HuH-7 (cell line): Measurements from ENCODE around the gene PIM1.

ENCODE experiments used
- DNase-seq: peaks from one replicate; pipeline ENCODE4 v3.0.0; 2011; ENCODE audit warnings: low spot score

Gene PIM1

GRCh38 chr6:37137201-37138090 lies 32.5 kb upstream of the PIM1 start:
- DNase-seq, result no peak

GRCh38 chr6:37138856-37139229 lies 31.1 kb upstream of the PIM1 start:
- no peak for DNase-seq

- DNase-seq, result no peak
These were observed 30.6 kb upstream of the PIM1 start for GRCh38 chr6:37139230-37139962.

GRCh38 chr6:37140145-37140544 lies 29.8 kb upstream of the PIM1 start:
- no peak for DNase-seq

- no peak for DNase-seq
These were observed 28.5 kb upstream of the PIM1 start for GRCh38 chr6:37141281-37142049.

GRCh38 chr6:37142050-37142614 lies 27.8 kb upstream of the PIM1 start:
- no peak for DNase-seq

GRCh38 chr6:37143585-37143984 lies 26.4 kb upstream of the PIM1 start:
- no peak for DNase-seq

GRCh38 chr6:37145443-37145842 lies 24.5 kb upstream of the PIM1 start:
- no peak for DNase-seq

- no peak for DNase-seq
These were observed 23.2 kb upstream of the PIM1 start for GRCh38 chr6:37146735-37147157.

GRCh38 chr6:37149745-37150144 lies 20.2 kb upstream of the PIM1 start:
- no peak for DNase-seq

- no peak for DNase-seq
These were observed 19.6 kb upstream of the PIM1 start for GRCh38 chr6:37150314-37150713.

GRCh38 chr6:37155394-37156312 lies 14.3 kb upstream of the PIM1 start:
- no peak for DNase-seq

GRCh38 chr6:37158508-37158907 lies 11.4 kb upstream of the PIM1 start:
- DNase-seq, result no peak

- no peak for DNase-seq
These were observed 8.8 kb upstream of the PIM1 start for GRCh38 chr6:37160922-37161778.

GRCh38 chr6:37162740-37163139 lies 7.2 kb upstream of the PIM1 start:
- DNase-seq, result no peak

GRCh38 chr6:37168163-37168758 lies 1.7 kb upstream of the PIM1 start:
- no peak for DNase-seq

GRCh38 chr6:37168811-37169495 lies 999 bp upstream of the PIM1 start:
- no peak for DNase-seq

- DNase-seq, result no peak
These were observed 585 bp downstream of the PIM1 start for GRCh38 chr6:37170273-37171200.
